HUES6 (cell line): ENCODE data around the gene LRRC45.

Experiments used
- H3K27ac ChIP-seq: 2 replicates; pipeline ENCODE4 v1.7.0; 2013; ENCODE audit warnings: low read depth, mild to moderate bottlenecking, low read length, inconsistent platforms
- H3K27me3 ChIP-seq: 2 replicates; pipeline ENCODE4 v1.6.1; 2013; ENCODE audit warnings: low read length; ENCODE audit not compliant: control insufficient read depth, insufficient read depth
- H3K36me3 ChIP-seq: 2 replicates; pipeline ENCODE4 v1.6.1; 2013; ENCODE audit warnings: low read length; ENCODE audit not compliant: control insufficient read depth, insufficient read depth
- H3K4me1 ChIP-seq: 2 replicates; pipeline ENCODE4 v1.6.1; 2013; ENCODE audit warnings: low read length; ENCODE audit not compliant: control insufficient read depth, insufficient read depth
- H3K4me3 ChIP-seq: 2 replicates; pipeline ENCODE4 v1.5.1; 2013; ENCODE audit warnings: low read depth, low read length
- H3K9ac ChIP-seq: one replicate; pipeline ENCODE4 v1.6.1; 2013; ENCODE audit warnings: mild to moderate bottlenecking, low read length
- H3K9me3 ChIP-seq: 2 replicates; pipeline ENCODE4 v1.6.1; 2013; ENCODE audit warnings: low read depth, low read length; ENCODE audit not compliant: control insufficient read depth, insufficient read depth

The LRRC45 gene

GRCh38 chr17:82039695-82040299 lies 16.7 kb downstream of the LRRC45 start:
- H3K9ac ChIP-seq, result no peak overlapping the region
- no peaks in the 10 kb centered on the region for H3K27me3 ChIP-seq
- peaks cover 7% of the 10 kb centered on the region; the same call in 1 of the 2 replicates for H3K36me3 ChIP-seq
- H3K4me3 ChIP-seq, result no peak overlapping the region
- H3K9me3 ChIP-seq, result no peaks in the 10 kb centered on the region
- H3K27ac ChIP-seq, result no peak overlapping the region
- peaks cover 16% of the 10 kb centered on the region for H3K4me1 ChIP-seq

DNA sequence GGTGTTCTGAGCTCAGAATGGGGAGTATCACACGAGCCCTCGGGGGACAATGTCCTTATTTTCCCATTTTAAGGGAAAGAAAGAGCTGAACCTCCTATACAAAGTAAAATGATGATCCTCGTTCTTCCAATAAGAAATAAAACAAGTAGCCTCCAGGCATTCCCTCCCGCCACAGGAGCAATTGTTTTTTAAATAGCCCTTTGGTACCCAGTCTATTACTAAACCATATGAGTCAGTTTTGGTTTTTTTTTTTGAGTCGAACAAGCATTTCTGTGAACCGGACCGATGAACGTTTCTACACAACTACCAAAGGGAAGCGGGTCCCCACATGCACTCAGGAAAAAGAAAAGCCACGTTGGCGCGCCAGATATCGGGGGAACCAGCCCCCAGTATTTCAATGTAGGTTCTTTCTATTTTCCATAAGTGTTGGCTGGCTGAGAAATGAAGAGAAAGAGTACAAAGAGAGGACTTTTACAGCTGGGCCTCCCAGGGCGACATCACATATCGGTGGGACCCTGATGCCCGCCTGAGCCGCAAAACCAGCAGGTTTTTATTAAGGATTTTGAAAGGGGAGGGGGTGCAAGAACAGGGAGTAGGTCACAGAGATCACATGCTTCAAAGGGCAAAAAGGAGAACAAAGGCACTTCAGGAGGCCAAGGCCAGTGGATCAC lies 18.2 kb downstream of the LRRC45 start:
- no peaks in the 10 kb centered on the region for H3K36me3 ChIP-seq
- peaks cover 16% of the 10 kb centered on the region for H3K4me1 ChIP-seq
- H3K9ac ChIP-seq, result no peak overlapping the region
- H3K27me3 ChIP-seq, result no peaks in the 10 kb centered on the region
- no peaks in the 10 kb centered on the region for H3K9me3 ChIP-seq
- no peak overlapping the region for H3K4me3 ChIP-seq
- H3K27ac ChIP-seq, result no peak overlapping the region

DNA sequence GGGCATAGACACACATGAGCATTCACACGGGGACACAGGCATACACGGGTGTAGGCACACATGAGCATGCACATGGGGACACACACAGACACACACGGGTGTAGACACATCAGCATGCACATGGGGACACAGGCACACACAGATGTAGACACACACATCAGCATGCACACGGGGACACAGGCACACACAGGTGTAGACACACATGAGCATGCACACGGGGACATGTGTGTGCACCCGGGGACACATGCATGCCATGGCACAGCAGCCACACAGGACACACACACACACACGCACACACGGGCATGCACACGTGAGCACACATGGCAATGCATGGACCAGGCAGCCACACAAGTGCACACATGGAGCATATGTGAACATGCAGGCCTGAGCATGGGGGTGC lies 19.5 kb downstream of the LRRC45 start:
- Histone ChIP-seq H3K9ac (no peak overlapping the region), H3K27me3 (no peaks in the 10 kb centered on the region)

GRCh38 chr17:82043507-82043906 lies 20.4 kb downstream of the LRRC45 start:
- no peak overlapping the region for H3K27ac ChIP-seq
- H3K27me3 ChIP-seq, result no peaks in the 10 kb centered on the region
- peaks cover 18% of the 10 kb centered on the region for H3K36me3 ChIP-seq
- peaks cover 9% of the 10 kb centered on the region; the same call in 1 of the 2 replicates for H3K4me1 ChIP-seq
- no peaks in the 10 kb centered on the region for H3K9me3 ChIP-seq
- no peak overlapping the region for H3K4me3 ChIP-seq
- no peak overlapping the region for H3K9ac ChIP-seq

More for the DNA sequence above, 19.5 kb downstream of the LRRC45 start:
- H3K36me3 ChIP-seq, result peaks cover 10% of the 10 kb centered on the region
- no peaks in the 10 kb centered on the region for H3K9me3 ChIP-seq
- H3K4me1 ChIP-seq, result peaks cover 12% of the 10 kb centered on the region
- no peak overlapping the region for H3K27ac ChIP-seq
- H3K4me3 ChIP-seq, result no peak overlapping the region

- Histone ChIP-seq H3K27me3 (no peaks in the 10 kb centered on the region), H3K27ac (no peak overlapping the region), H3K36me3 (peaks cover 37% of the 10 kb centered on the region), H3K4me1 (peaks cover 14% of the 10 kb centered on the region), H3K4me3 (no peak overlapping the region), H3K9ac (no peak overlapping the region), H3K9me3 (no peaks in the 10 kb centered on the region)
Observed at GRCh38 chr17:82045936-82046484, 22.9 kb downstream of the LRRC45 start.

- peaks cover 37% of the 10 kb centered on the region for H3K36me3 ChIP-seq
- H3K9me3 ChIP-seq, result no peaks in the 10 kb centered on the region
- H3K27ac ChIP-seq, result no peak overlapping the region
- peaks cover 14% of the 10 kb centered on the region for H3K4me1 ChIP-seq
- no peak overlapping the region for H3K9ac ChIP-seq
- no peaks in the 10 kb centered on the region for H3K27me3 ChIP-seq
- H3K4me3 ChIP-seq, result no peak overlapping the region
Observed at GRCh38 chr17:82046903-82047302, 23.8 kb downstream of the LRRC45 start.

DNA sequence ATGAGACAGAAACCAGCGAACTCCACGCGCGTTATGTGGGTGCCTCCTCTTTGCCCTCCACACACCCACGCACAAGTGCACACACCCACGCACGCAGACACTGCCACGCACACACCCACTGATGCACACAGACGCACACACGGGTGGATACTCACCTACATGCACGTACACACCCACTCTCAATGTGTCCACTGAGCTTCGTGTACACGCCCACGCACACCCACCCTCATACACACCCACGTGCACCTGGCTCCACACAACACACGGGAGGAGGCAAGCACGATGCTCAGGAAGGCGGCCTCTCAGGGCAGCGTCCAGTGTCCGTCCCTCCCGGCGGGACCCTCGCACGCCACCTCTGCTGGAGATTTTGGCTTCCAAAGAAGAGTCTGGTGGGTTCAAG lies 24.3 kb downstream of the LRRC45 start:
- Histone ChIP-seq H3K9me3 (no peaks in the 10 kb centered on the region), H3K36me3 (peaks cover 37% of the 10 kb centered on the region), H3K9ac (no peak overlapping the region), H3K4me1 (peaks cover 14% of the 10 kb centered on the region), H3K27ac (no peak overlapping the region), H3K4me3 (no peak overlapping the region), H3K27me3 (no peaks in the 10 kb centered on the region)

DNA sequence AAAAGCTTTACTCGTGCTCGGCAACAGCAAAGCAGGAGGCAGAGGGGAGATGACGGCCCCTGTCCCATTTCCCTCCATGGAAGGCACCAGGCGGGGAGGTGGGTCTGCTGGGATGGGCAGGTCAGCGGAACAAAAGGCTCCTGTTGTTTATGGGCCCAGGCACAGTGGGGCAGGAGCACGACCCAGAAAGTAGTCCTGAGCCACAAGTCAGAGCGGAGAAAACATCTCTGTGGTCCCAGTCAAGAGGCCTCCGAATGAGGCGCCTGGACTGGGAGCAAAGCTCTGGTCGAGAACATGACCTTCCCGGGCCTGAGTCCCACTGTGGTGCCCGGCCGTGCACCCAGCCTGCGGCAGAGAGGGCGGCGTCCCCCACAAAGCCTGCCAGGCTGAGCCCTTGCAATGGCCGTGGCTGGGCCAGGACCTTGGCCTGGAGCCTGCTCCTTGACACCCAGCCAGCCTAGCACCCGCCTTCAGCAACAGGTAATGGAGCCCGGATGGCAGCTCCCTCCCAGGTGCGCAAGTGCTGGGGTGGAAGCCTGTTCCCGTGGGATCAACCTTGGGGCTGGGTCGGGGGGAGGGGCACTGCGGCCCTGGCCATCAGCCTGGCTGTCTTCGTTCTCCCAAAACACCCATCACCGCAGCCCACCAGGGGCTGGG lies 24.9 kb downstream of the LRRC45 start:
- no peaks in the 10 kb centered on the region for H3K9me3 ChIP-seq
- H3K4me1 ChIP-seq, result peaks cover 18% of the 10 kb centered on the region
- H3K27me3 ChIP-seq, result no peaks in the 10 kb centered on the region
- peaks cover 38% of the 10 kb centered on the region for H3K36me3 ChIP-seq
- H3K4me3 ChIP-seq, result no peak overlapping the region
- no peak overlapping the region for H3K27ac ChIP-seq
- no peak overlapping the region for H3K9ac ChIP-seq

GRCh38 chr17:82048571-82048971 lies 25.5 kb downstream of the LRRC45 start:
- H3K36me3 ChIP-seq, result peaks cover 43% of the 10 kb centered on the region

DNA sequence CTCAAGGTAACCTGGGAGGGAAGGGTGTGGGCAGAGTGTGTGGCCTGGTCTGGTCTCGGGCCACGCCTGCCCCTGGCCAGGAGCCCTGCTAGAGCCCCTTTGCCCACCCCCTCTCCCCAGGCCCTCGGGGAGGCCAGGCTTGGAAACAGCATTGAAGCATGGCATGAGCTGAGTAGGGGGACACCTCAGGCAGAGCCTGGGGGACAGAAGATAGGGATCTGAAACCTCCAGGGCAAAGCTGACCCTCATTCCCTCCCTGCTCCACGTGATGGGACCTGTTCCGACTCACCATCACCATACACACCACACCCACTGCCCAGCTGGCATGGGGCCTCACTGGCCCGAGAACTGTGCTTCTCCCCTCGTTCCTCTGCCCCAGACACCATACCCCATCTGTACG lies 26.0 kb downstream of the LRRC45 start:
- H3K27me3 ChIP-seq, result no peaks in the 10 kb centered on the region
- no peak overlapping the region for H3K27ac ChIP-seq
- peaks cover 48% of the 10 kb centered on the region for H3K36me3 ChIP-seq
- no peak overlapping the region for H3K4me3 ChIP-seq
- peaks cover 9% of the 10 kb centered on the region for H3K4me1 ChIP-seq
- no peaks in the 10 kb centered on the region for H3K9me3 ChIP-seq
- no peak overlapping the region for H3K9ac ChIP-seq

More at GRCh38 chr17:82048571-82048971, 25.5 kb downstream of the LRRC45 start:
- Histone ChIP-seq H3K27me3 (no peaks in the 10 kb centered on the region), H3K9me3 (no peaks in the 10 kb centered on the region), H3K4me3 (no peak overlapping the region), H3K9ac (no peak overlapping the region), H3K27ac (no peak overlapping the region), H3K4me1 (peaks cover 13% of the 10 kb centered on the region)

DNA sequence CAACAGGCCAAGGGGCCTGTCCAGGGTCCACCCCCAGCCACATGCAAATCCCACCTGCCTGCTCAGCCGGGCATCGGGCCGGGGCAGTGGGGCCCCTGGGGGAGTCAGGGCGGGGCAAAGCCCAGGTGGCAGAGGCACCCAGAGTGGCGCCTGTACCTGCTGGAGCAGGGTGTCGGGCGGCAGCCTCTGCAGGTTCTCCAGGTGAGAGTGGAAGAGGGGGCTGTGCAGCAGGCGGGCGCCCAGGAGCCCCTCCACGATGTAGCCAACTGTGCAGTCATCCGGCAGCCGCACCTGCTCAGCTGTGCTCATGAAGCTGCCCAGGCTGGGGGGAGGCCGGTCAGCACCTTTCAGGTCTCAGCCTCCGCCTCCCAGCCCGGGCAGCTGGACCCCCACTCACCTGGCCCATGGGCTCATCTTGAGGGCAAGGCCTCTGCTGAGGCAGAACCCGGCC lies 26.4 kb downstream of the LRRC45 start:
- no peak overlapping the region for H3K4me3 ChIP-seq
- no peak overlapping the region for H3K27ac ChIP-seq
- H3K9ac ChIP-seq, result no peak overlapping the region
- H3K36me3 ChIP-seq, result peaks cover 53% of the 10 kb centered on the region
- peaks cover 9% of the 10 kb centered on the region for H3K4me1 ChIP-seq
- no peaks in the 10 kb centered on the region for H3K9me3 ChIP-seq
- no peaks in the 10 kb centered on the region for H3K27me3 ChIP-seq
